IPS-20b (cell line): Measurements from ENCODE around the gene SLC30A9.

Experiments
- H3K27ac ChIP-seq: one replicate; pipeline ENCODE4 v1.5.1; 2013; ENCODE audit warnings: low read length
- H3K27me3 ChIP-seq: 2 replicates; pipeline ENCODE4 v1.6.1; 2013; ENCODE audit warnings: mild to moderate bottlenecking, low read length, inconsistent platforms; ENCODE audit not compliant: insufficient read depth
- H3K36me3 ChIP-seq: 2 replicates; pipeline ENCODE4 v1.6.1; 2013; ENCODE audit warnings: low read depth, mild to moderate bottlenecking, inconsistent platforms, low read length, moderate library complexity; ENCODE audit not compliant: insufficient read depth
- H3K4me1 ChIP-seq: 2 replicates; pipeline ENCODE4 v1.6.1; 2013; ENCODE audit warnings: mild to moderate bottlenecking, control low read depth, inconsistent platforms, low read length, moderate library complexity; ENCODE audit not compliant: insufficient read depth
- H3K4me3 ChIP-seq: 2 replicates; pipeline ENCODE4 v1.5.1; 2013; ENCODE audit warnings: mild to moderate bottlenecking, low read length, inconsistent platforms
- H3K9ac ChIP-seq: 2 replicates; pipeline ENCODE4 v1.6.1; 2013; ENCODE audit warnings: low read depth, mild to moderate bottlenecking, inconsistent platforms, low read length, moderate library complexity
- H3K9me3 ChIP-seq: 2 replicates; pipeline ENCODE4 v1.6.1; 2013; ENCODE audit warnings: mild to moderate bottlenecking, low read depth, low read length, inconsistent platforms; ENCODE audit not compliant: insufficient read depth

The SLC30A9 gene

DNA sequence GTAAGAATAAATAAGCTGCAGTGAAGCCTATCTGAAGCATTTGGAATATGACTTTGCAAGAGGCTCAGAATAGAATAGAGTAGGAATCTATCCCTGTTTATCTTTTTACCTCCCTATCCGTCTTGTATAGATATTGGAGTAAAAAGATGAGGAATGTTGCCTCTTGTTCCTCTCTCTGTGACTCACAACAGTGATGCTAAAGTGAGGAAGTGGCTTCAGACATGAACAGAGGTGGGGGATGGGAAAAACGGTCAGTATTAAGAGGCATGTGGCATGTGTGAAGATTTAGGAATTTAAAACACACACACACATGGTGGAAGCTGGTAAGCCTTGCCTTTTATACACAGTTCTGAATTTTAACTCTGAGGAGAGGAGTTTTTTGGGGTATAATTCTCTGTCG is 12.6 kb upstream of the SLC30A9 start:
- peaks cover 10% of the 10 kb centered on the region; the same call in 1 of the 2 replicates for H3K4me1 ChIP-seq
- H3K9ac ChIP-seq, result no peak overlapping the region
- no peak overlapping the region for H3K4me3 ChIP-seq
- H3K27ac ChIP-seq, result no peak overlapping the region
- H3K9me3 ChIP-seq, result no peaks in the 10 kb centered on the region
- no peaks in the 10 kb centered on the region for H3K27me3 ChIP-seq
- H3K36me3 ChIP-seq, result no peaks in the 10 kb centered on the region

DNA sequence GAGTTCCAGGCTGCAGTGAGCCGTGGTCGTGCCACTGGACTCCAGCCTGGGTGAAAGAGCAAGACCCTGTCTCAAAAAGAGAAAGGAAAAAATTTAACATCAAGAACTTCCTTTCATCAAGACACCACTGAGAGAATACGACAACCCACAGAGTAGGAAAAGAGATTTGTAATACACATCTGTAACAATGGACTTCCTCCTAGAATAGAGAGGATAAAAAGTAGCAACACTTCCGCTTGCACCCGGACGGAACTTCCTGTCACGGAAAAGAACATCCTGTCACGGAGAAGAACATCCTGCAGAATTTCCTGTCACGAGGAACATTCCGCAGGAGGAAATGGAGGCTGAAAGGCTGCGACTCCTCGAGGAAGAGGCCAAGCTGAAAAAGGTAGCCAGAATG is 8.9 kb upstream of the SLC30A9 start, which contains the start of gene DCAF4L1:
TSS of gene DCAF4L1 (plus strand) at position 301 of the 400 bp plus-strand sequence. CDS start at position 338, 37 bp downstream.
- Histone ChIP-seq H3K9ac (no peak within 1 kb of the TSS), H3K27ac (no peak within 1 kb of the TSS), H3K36me3 (no peaks in the 10 kb centered on the region), H3K9me3 (no peaks in the 10 kb centered on the region), H3K4me1 (peaks cover 28% of the 10 kb centered on the region; the same call in 1 of the 2 replicates), H3K27me3 (no peaks in the 10 kb centered on the region), H3K4me3 (no peak within 1 kb of the TSS)

GRCh38 chr4:41982716-41983115 is 7.6 kb upstream of the SLC30A9 start:
- Histone ChIP-seq H3K9me3 (no peaks in the 10 kb centered on the region), H3K4me3 (no peak overlapping the region), H3K27ac (no peak overlapping the region), H3K36me3 (no peaks in the 10 kb centered on the region), H3K9ac (no peak overlapping the region), H3K27me3 (no peaks in the 10 kb centered on the region), H3K4me1 (peaks cover 22% of the 10 kb centered on the region; the same call in 1 of the 2 replicates)

DNA sequence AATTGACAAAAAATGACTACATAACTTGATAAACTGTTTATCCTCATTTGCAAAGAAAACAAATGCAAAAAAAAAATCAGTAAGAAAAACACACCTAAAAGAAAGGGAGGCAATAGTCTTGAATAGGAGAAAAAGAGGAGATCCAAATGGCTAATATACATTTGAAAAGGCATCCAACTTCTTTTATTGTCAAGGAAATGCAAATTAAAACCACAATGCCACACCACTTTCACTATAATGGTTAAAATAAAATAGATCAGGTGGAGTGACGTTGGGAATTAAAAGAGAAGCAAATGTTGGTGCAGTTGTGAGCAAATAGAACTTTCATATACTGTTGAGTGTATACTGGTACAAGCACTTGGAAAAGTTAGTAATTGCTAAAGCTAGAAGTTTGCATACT is 5.2 kb upstream of the SLC30A9 start:
- H3K4me3 ChIP-seq, result peak overlapping the region; percentile 54
- no peaks in the 10 kb centered on the region for H3K27me3 ChIP-seq
- H3K4me1 ChIP-seq, result peaks cover 23% of the 10 kb centered on the region; the same call in 1 of the 2 replicates
- H3K36me3 ChIP-seq, result no peaks in the 10 kb centered on the region
- no peak overlapping the region for H3K9ac ChIP-seq
- H3K27ac ChIP-seq, result peak overlapping the region; percentile 18
- no peaks in the 10 kb centered on the region for H3K9me3 ChIP-seq

DNA sequence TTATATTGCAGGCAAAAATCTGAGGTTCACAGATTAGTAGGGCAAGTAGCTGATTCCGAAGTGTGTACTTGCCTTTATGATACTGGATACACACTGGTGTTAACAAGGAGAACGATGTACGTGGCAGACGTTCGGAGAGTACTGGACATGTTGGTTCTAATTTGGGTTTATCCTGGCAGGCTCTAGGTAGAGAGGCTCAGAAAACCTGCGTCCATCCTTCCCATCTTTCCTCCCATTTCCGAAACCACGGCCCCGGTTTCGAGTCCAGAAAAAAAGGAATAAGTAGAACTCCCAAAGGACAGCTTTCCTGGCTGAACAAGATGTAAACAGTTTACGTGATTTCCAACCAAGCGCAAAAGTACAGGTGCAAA is 351 bp upstream of the SLC30A9 start:
- Histone ChIP-seq H3K36me3 (no peaks in the 10 kb centered on the region), H3K4me3 (peak overlapping the region; percentile 91), H3K27me3 (no peaks in the 10 kb centered on the region), H3K9me3 (no peaks in the 10 kb centered on the region), H3K9ac (peak overlapping the region; percentile 94; the same call in 1 of the 2 replicates), H3K4me1 (peaks cover 19% of the 10 kb centered on the region), H3K27ac (no peak overlapping the region)

DNA sequence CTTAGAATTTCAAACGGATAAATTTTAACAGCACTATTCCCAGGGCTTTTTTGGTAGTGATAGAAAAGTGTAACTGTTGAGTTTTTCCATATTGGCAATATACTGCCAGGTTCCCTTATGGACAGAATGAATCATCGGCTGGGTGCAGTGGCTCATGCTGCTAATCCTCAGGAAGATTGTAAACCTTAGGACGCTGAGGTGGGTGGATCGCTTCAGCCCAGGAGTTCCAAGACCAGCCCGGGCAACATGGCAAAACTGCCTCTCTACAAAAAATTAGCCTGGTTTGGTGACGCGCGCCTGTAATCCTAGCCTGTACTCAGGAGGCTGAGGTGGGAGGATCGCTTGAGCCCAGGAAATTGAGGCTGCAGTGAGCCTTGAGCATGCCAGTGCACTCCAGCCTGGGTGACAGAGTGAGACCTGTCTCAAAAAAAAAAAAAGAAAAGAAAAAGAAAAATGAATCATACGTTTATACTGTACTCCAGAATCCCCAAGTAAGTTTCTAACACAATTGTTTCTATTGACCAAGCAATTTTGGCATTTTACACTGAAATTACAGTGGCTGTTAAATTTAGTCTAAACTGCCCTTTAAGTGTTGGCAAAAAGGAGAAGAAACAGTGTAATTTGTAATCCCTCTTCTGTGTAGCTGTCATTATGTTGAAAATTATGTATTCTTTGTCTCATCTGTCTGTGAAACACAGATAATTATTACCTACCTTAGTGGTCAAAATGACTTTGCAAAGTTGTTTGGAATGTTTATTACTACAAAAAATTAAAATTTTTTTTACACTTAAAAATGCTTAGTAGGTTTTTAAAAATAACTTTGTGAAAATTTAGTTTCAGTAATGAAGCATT is 1.8 kb downstream of the SLC30A9 start:
- H3K27me3 ChIP-seq, result no peaks in the 10 kb centered on the region
- peak overlapping the region; percentile 91; the same call in 1 of the 2 replicates for H3K4me3 ChIP-seq
- no peak overlapping the region for H3K9ac ChIP-seq
- no peaks in the 10 kb centered on the region for H3K36me3 ChIP-seq
- H3K4me1 ChIP-seq, result peaks cover 11% of the 10 kb centered on the region
- H3K27ac ChIP-seq, result no peak overlapping the region
- no peaks in the 10 kb centered on the region for H3K9me3 ChIP-seq

DNA sequence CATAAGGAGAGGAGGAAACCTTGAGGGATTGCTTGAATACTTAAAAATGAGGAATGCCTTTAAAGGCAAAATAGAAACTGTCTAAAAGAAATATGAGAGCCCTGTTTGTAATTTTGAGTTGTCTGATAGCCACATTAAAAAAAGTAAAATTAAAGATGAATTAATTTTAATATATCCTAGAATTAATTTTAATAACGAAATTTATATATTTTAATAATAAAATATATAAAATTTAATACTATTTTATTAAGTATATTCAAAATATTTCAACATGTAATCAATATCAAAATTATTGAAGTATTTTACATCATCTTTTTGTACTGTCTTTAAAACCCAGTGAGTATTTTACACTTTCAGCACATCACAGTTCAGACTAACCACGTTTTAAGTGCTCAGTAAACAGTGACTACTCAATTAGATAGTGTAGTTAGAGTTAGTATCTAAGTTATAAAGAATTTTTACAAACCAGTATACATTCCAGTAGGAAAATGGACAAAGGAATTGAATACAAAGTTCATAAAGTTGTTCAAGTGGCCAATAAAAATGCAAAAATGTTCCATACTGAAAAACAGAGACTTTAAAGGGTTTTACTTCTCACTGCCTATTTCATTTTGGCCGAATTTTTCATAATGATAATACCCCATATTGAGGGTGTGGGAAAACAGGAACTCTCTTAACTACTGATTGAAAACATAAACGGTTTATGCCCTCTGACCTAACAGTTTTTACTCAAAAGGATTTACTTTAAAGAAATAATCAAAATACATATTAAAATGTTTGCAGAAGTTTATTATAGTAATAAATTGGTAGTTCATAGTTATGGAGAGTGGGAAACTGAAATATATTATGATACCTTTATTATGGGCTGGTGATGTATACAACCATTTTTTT is 2.9 kb downstream of the SLC30A9 start:
- Histone ChIP-seq H3K4me1 (peaks cover 11% of the 10 kb centered on the region), H3K9me3 (no peaks in the 10 kb centered on the region), H3K36me3 (no peaks in the 10 kb centered on the region), H3K9ac (no peak overlapping the region), H3K27ac (no peak overlapping the region), H3K27me3 (no peaks in the 10 kb centered on the region), H3K4me3 (no peak overlapping the region)

DNA sequence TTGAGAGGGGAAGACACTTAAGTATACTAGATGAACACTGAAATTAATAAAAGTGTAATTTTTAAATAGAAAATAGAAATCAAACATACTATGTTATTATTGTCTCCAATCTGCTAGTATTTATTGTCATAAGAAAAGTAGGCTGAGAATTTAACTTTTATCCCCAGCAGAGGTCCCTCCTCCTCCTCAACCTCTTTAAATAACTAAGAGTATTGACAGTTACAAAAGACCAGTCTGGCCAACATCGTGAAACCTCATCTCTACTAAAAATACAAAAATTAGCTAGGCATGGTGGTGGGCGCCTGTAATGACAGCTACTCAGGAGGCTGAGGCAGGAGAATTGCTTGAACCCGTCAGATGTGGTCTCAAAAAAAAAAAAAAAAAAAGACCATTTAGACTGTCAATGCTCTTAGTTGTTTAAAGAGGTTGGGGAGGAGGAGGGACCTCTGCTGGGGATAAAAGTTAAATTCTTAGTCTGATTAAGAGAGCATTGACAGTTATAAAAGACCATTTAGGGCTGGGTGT is 4.2 kb downstream of the SLC30A9 start:
- Histone ChIP-seq H3K27ac (no peak overlapping the region), H3K9ac (no peak overlapping the region), H3K9me3 (no peaks in the 10 kb centered on the region)

GRCh38 chr4:41998019-41998418 is 7.7 kb downstream of the SLC30A9 start:
- Histone ChIP-seq H3K27ac (no peak overlapping the region), H3K27me3 (no peaks in the 10 kb centered on the region), H3K9me3 (no peaks in the 10 kb centered on the region), H3K9ac (no peak overlapping the region), H3K4me3 (no peak overlapping the region), H3K4me1 (no peaks in the 10 kb centered on the region), H3K36me3 (peaks cover 14% of the 10 kb centered on the region; the same call in 1 of the 2 replicates)

More for the DNA sequence above, 4.2 kb downstream of the SLC30A9 start:
- H3K4me1 ChIP-seq, result peaks cover 7% of the 10 kb centered on the region
- no peak overlapping the region for H3K4me3 ChIP-seq
- H3K36me3 ChIP-seq, result peaks cover 4% of the 10 kb centered on the region; the same call in 1 of the 2 replicates
- H3K27me3 ChIP-seq, result no peaks in the 10 kb centered on the region

GRCh38 chr4:41999321-41999720 is 9.0 kb downstream of the SLC30A9 start:
- Histone ChIP-seq H3K9me3 (no peaks in the 10 kb centered on the region), H3K27me3 (no peaks in the 10 kb centered on the region)

GRCh38 chr4:42008011-42008786 is 17.9 kb downstream of the SLC30A9 start:
- Histone ChIP-seq H3K27me3 (no peaks in the 10 kb centered on the region), H3K4me1 (no peaks in the 10 kb centered on the region), H3K9ac (no peak overlapping the region), H3K4me3 (no peak overlapping the region), H3K36me3 (peaks cover 34% of the 10 kb centered on the region), H3K9me3 (no peaks in the 10 kb centered on the region), H3K27ac (no peak overlapping the region)

More at GRCh38 chr4:41999321-41999720, 9.0 kb downstream of the SLC30A9 start:
- Histone ChIP-seq H3K4me1 (no peaks in the 10 kb centered on the region), H3K36me3 (peaks cover 27% of the 10 kb centered on the region), H3K4me3 (no peak overlapping the region), H3K27ac (no peak overlapping the region), H3K9ac (no peak overlapping the region)
